ENCODE data around the gene USP12. TPM values are rescaled to one million over a fixed set of nuclear protein-coding genes. Genes with fewer than 3 reads are reported as not detected.

Gene USP12
- total RNA-seq, 1 donor from 2014 or later, result 19.7 TPM

GRCh38 chr13:27170516-27171243 lies 931 bp downstream of the USP12 start:
- Mint-ChIP-seq H3K36me3 (no peaks in the 10 kb centered on the region), H3K4me1 (peaks cover 31% of the 10 kb centered on the region), H3K4me3 (peak overlapping the region; percentile 95), H3K27me3 (ENCODE audit: insufficient read depth, low read depth) (peaks cover 2% of the 10 kb centered on the region), H3K9me3 (no peaks in the 10 kb centered on the region), H3K27ac (peak overlapping the region; percentile 67)
- Histone ChIP-seq H3K4me2 (peak overlapping the region; percentile 74), H3K36me3 (no peaks in the 10 kb centered on the region), H3K9ac (peak overlapping the region; percentile 0), H3K27me3 (no peaks in the 10 kb centered on the region), H2AFZ (replicated peaks) (peak overlapping the region; percentile 34), H4K20me1 (ENCODE audit: low read depth) (peaks cover 48% of the 10 kb centered on the region), H3K27ac (peak overlapping the region; percentile 62), H3F3A (ENCODE audit: low read depth) (peaks cover 13% of the 10 kb centered on the region), H3K4me3 (peak overlapping the region; percentile 86), H3K79me2 (ENCODE audit: low read depth) (peaks cover 53% of the 10 kb centered on the region), H3K9me3 (ENCODE audit: low read depth) (no peaks in the 10 kb centered on the region), H3K4me1 (no peaks in the 10 kb centered on the region)
- TF ChIP-seq CTCF (IDR thresholded peaks at IDR 0.05) (no peak), EZH2 (IDR thresholded peaks at IDR 0.05) (no peak), EZH2phosphoT487 (IDR thresholded peaks at IDR 0.05) (no peak)
- DNase-seq (ENCODE audit: low spot score), result peak; percentile 84

- H3K36me3 ChIP-seq, result no peaks in the 10 kb centered on the region
- Mint-ChIP-seq H3K9me3 (no peaks in the 10 kb centered on the region), H3K4me1 (peaks cover 31% of the 10 kb centered on the region), H3K4me3 (peak overlapping the region; percentile 95), H3K27me3 (ENCODE audit: insufficient read depth, low read depth) (peaks cover 2% of the 10 kb centered on the region), H3K36me3 (no peaks in the 10 kb centered on the region), H3K27ac (no peak overlapping the region)
- H3F3A ChIP-seq (ENCODE audit: low read depth), result peaks cover 13% of the 10 kb centered on the region
- no peak for TF ChIP-seq EZH2phosphoT487 (IDR thresholded peaks at IDR 0.05)
- TF ChIP-seq CTCF (IDR thresholded peaks at IDR 0.05), result no peak
- TF ChIP-seq EZH2 (IDR thresholded peaks at IDR 0.05), result no peak
- no peaks in the 10 kb centered on the region for H3K27me3 ChIP-seq
- H3K4me1 ChIP-seq, result no peaks in the 10 kb centered on the region
- peaks cover 48% of the 10 kb centered on the region for H4K20me1 ChIP-seq (ENCODE audit: low read depth)
- DNase-seq (ENCODE audit: low spot score), result no peak
- peak overlapping the region; percentile 74 for H3K4me2 ChIP-seq
- H3K27ac ChIP-seq, result no peak overlapping the region
- H2AFZ ChIP-seq (replicated peaks), result no peak overlapping the region
- peak overlapping the region; percentile 86 for H3K4me3 ChIP-seq
- no peaks in the 10 kb centered on the region for H3K9me3 ChIP-seq (ENCODE audit: low read depth)
- no peak overlapping the region for H3K9ac ChIP-seq
- peaks cover 59% of the 10 kb centered on the region for H3K79me2 ChIP-seq (ENCODE audit: low read depth)
These were observed 1.4 kb downstream of the USP12 start for GRCh38 chr13:27170221-27170515.

GRCh38 chr13:27168906-27169657 lies 2.5 kb downstream of the USP12 start:
- no peaks in the 10 kb centered on the region for H3K9me3 Mint-ChIP-seq
- H3K4me2 ChIP-seq, result no peak overlapping the region
- H3K36me3 ChIP-seq, result no peaks in the 10 kb centered on the region
- H3K27me3 Mint-ChIP-seq (ENCODE audit: insufficient read depth, low read depth), result peaks cover 2% of the 10 kb centered on the region
- H3K4me3 Mint-ChIP-seq, result peak overlapping the region; percentile 95
- no peak overlapping the region for H3K27ac ChIP-seq
- peaks cover 69% of the 10 kb centered on the region for H3K79me2 ChIP-seq (ENCODE audit: low read depth)
- no peaks in the 10 kb centered on the region for H3K27me3 ChIP-seq
- H3K4me1 ChIP-seq, result no peaks in the 10 kb centered on the region
- peaks cover 13% of the 10 kb centered on the region for H3F3A ChIP-seq (ENCODE audit: low read depth)
- no peak overlapping the region for H3K9ac ChIP-seq
- no peaks in the 10 kb centered on the region for H3K9me3 ChIP-seq (ENCODE audit: low read depth)
- H2AFZ ChIP-seq (replicated peaks), result no peak overlapping the region
- H3K4me1 Mint-ChIP-seq, result peaks cover 31% of the 10 kb centered on the region
- no peak overlapping the region for H3K27ac Mint-ChIP-seq
- H3K36me3 Mint-ChIP-seq, result no peaks in the 10 kb centered on the region
- no peak overlapping the region for H3K4me3 ChIP-seq
- TF ChIP-seq CTCF (IDR thresholded peaks at IDR 0.05), result no peak
- no peak for TF ChIP-seq EZH2phosphoT487 (IDR thresholded peaks at IDR 0.05)
- no peak for TF ChIP-seq EZH2 (IDR thresholded peaks at IDR 0.05)
- no peak for DNase-seq (ENCODE audit: low spot score)
- peaks cover 48% of the 10 kb centered on the region for H4K20me1 ChIP-seq (ENCODE audit: low read depth)
